Rectal smooth muscle tissue (tissue), 1 donor: Measurements from ENCODE around the gene SEC24D.
A peak's percentile ranks its signal among the peaks of the same experiment; 100 is the strongest.

Experiments
- H3K27ac ChIP-seq: one replicate; pipeline ENCODE4 v1.7.0; 2013; ENCODE audit warnings: low read depth, low read length, inconsistent platforms
- H3K27me3 ChIP-seq: one replicate; pipeline ENCODE4 v1.7.0; 2013; ENCODE audit warnings: low read length; ENCODE audit not compliant: control insufficient read depth, insufficient read depth
- H3K36me3 ChIP-seq: one replicate; pipeline ENCODE4 v1.7.0; 2013; ENCODE audit warnings: low read length; ENCODE audit not compliant: control insufficient read depth, insufficient read depth
- H3K4me1 ChIP-seq: one replicate; pipeline ENCODE4 v1.7.0; 2013; ENCODE audit warnings: low read length; ENCODE audit not compliant: control insufficient read depth, insufficient read depth
- H3K4me3 ChIP-seq: one replicate; pipeline ENCODE4 v1.7.0; 2013; ENCODE audit warnings: low read length
- H3K9ac ChIP-seq: one replicate; pipeline ENCODE4 v1.7.0; 2013; ENCODE audit warnings: low read length

The SEC24D gene

GRCh38 chr4:118751629-118752323, 84.2 kb downstream of the SEC24D start:
- peaks cover 40% of the 10 kb centered on the region for H3K4me1 ChIP-seq
- H3K9ac ChIP-seq: no peak overlapping the region
- peak overlapping the region; percentile 17 for H3K27ac ChIP-seq
- H3K27me3 ChIP-seq: no peaks in the 10 kb centered on the region
- no peaks in the 10 kb centered on the region for H3K36me3 ChIP-seq
- H3K4me3 ChIP-seq: no peak overlapping the region

GRCh38 chr4:118749347-118749988, 86.5 kb downstream of the SEC24D start:
- no peaks in the 10 kb centered on the region for H3K36me3 ChIP-seq
- peak overlapping the region; percentile 81 for H3K27ac ChIP-seq
- peaks cover 41% of the 10 kb centered on the region for H3K4me1 ChIP-seq
- H3K4me3 ChIP-seq: peak overlapping the region; percentile 13
- no peaks in the 10 kb centered on the region for H3K27me3 ChIP-seq
- H3K9ac ChIP-seq: no peak overlapping the region

- peak overlapping the region; percentile 78 for H3K27ac ChIP-seq
- no peaks in the 10 kb centered on the region for H3K27me3 ChIP-seq
- peaks cover 35% of the 10 kb centered on the region for H3K4me1 ChIP-seq
- H3K36me3 ChIP-seq: no peaks in the 10 kb centered on the region
- no peak overlapping the region for H3K4me3 ChIP-seq
- no peak overlapping the region for H3K9ac ChIP-seq
Measured at GRCh38 chr4:118746251-118746919, 89.5 kb downstream of the SEC24D start.

GRCh38 chr4:118745357-118745756, 90.6 kb downstream of the SEC24D start:
- no peak overlapping the region for H3K9ac ChIP-seq
- H3K4me1 ChIP-seq: peaks cover 38% of the 10 kb centered on the region
- H3K27ac ChIP-seq: peak overlapping the region; percentile 78
- no peak overlapping the region for H3K4me3 ChIP-seq
- H3K27me3 ChIP-seq: no peaks in the 10 kb centered on the region
- H3K36me3 ChIP-seq: no peaks in the 10 kb centered on the region

- Histone ChIP-seq H3K36me3 (no peaks in the 10 kb centered on the region), H3K9ac (no peak overlapping the region), H3K4me3 (no peak overlapping the region), H3K27ac (peak overlapping the region; percentile 21), H3K4me1 (peaks cover 38% of the 10 kb centered on the region), H3K27me3 (no peaks in the 10 kb centered on the region)
Measured at GRCh38 chr4:118743867-118744266, 92.1 kb downstream of the SEC24D start.

GRCh38 chr4:118742050-118742449, 93.9 kb downstream of the SEC24D start:
- Histone ChIP-seq H3K4me3 (no peak overlapping the region), H3K27me3 (no peaks in the 10 kb centered on the region), H3K9ac (no peak overlapping the region), H3K27ac (peak overlapping the region; percentile 71), H3K36me3 (no peaks in the 10 kb centered on the region), H3K4me1 (peaks cover 38% of the 10 kb centered on the region)

GRCh38 chr4:118741301-118741855, 94.5 kb downstream of the SEC24D start:
- Histone ChIP-seq H3K4me3 (no peak overlapping the region), H3K9ac (no peak overlapping the region), H3K27ac (peak overlapping the region; percentile 71), H3K27me3 (no peaks in the 10 kb centered on the region), H3K4me1 (peaks cover 37% of the 10 kb centered on the region), H3K36me3 (no peaks in the 10 kb centered on the region)

- no peaks in the 10 kb centered on the region for H3K27me3 ChIP-seq
- no peak overlapping the region for H3K9ac ChIP-seq
- H3K4me1 ChIP-seq: peaks cover 35% of the 10 kb centered on the region
- peak overlapping the region; percentile 74 for H3K27ac ChIP-seq
- H3K4me3 ChIP-seq: no peak overlapping the region
- no peaks in the 10 kb centered on the region for H3K36me3 ChIP-seq
Measured at GRCh38 chr4:118740869-118741268, 95.1 kb downstream of the SEC24D start.

GRCh38 chr4:118739022-118739713, 96.8 kb downstream of the SEC24D start:
- Histone ChIP-seq H3K27ac (peak overlapping the region; percentile 74), H3K36me3 (no peaks in the 10 kb centered on the region), H3K27me3 (no peaks in the 10 kb centered on the region), H3K4me1 (peaks cover 32% of the 10 kb centered on the region), H3K4me3 (no peak overlapping the region), H3K9ac (no peak overlapping the region)

- Histone ChIP-seq H3K4me1 (peaks cover 32% of the 10 kb centered on the region), H3K27me3 (no peaks in the 10 kb centered on the region), H3K27ac (peak overlapping the region; percentile 74), H3K4me3 (no peak overlapping the region), H3K9ac (no peak overlapping the region), H3K36me3 (no peaks in the 10 kb centered on the region)
Measured at GRCh38 chr4:118738090-118738489, 97.8 kb downstream of the SEC24D start.

GRCh38 chr4:118736900-118737299, 99.0 kb downstream of the SEC24D start:
- Histone ChIP-seq H3K4me3 (no peak overlapping the region), H3K4me1 (peaks cover 32% of the 10 kb centered on the region), H3K27ac (peak overlapping the region; percentile 59), H3K9ac (no peak overlapping the region), H3K36me3 (peaks cover 4% of the 10 kb centered on the region), H3K27me3 (no peaks in the 10 kb centered on the region)
